HG02852 (cell line): Measurements from ENCODE around the gene LRRC25.
"Not testable (repeated sequence)": the region's sequence is repeated elsewhere in the genome, so short reads cannot be mapped to it uniquely, and the experiment has no call there.

Experiments used
- ATAC-seq: cut with Tn5 transposase; IDR thresholded peaks from one replicate; pipeline ENCODE4 v1.9.1; 2021; ENCODE audit warnings: mild to moderate bottlenecking, moderate library complexity; ENCODE audit not compliant: unreplicated experiment

The LRRC25 gene

GRCh38 chr19:18406749-18407148 lies 9.3 kb upstream of the LRRC25 start:
- ATAC-seq = no peak

GRCh38 chr19:18405754-18406153 lies 8.3 kb upstream of the LRRC25 start:
- not testable (repeated sequence) for ATAC-seq

GRCh38 chr19:18402455-18403248 lies 5.2 kb upstream of the LRRC25 start:
- not testable (repeated sequence) for ATAC-seq

GRCh38 chr19:18401580-18402112 lies 4.2 kb upstream of the LRRC25 start:
- ATAC-seq = no peak

GRCh38 chr19:18399008-18399407 lies 1.6 kb upstream of the LRRC25 start:
- no peak for ATAC-seq

- ATAC-seq = no peak
These were observed 766 bp downstream of the LRRC25 start for GRCh38 chr19:18396471-18397241.

GRCh38 chr19:18393836-18394235 lies 3.6 kb downstream of the LRRC25 start:
- no peak for ATAC-seq

- no peak for ATAC-seq
These were observed 4.5 kb downstream of the LRRC25 start for GRCh38 chr19:18392926-18393325.

GRCh38 chr19:18392417-18392816 lies 5.0 kb downstream of the LRRC25 start:
- no peak for ATAC-seq

GRCh38 chr19:18391509-18392075 lies 5.8 kb downstream of the LRRC25 start:
- no peak for ATAC-seq

GRCh38 chr19:18390065-18390907 lies 7.1 kb downstream of the LRRC25 start:
- ATAC-seq = no peak

- ATAC-seq = no peak
These were observed 7.7 kb downstream of the LRRC25 start for GRCh38 chr19:18389726-18390064.

- no peak for ATAC-seq
These were observed 8.3 kb downstream of the LRRC25 start for GRCh38 chr19:18388960-18389725.

GRCh38 chr19:18388100-18388959 lies 9.1 kb downstream of the LRRC25 start:
- ATAC-seq = peak; percentile 58

- ATAC-seq = no peak
These were observed 10.7 kb downstream of the LRRC25 start for GRCh38 chr19:18386543-18387271.

- ATAC-seq = no peak
These were observed 11.5 kb downstream of the LRRC25 start, which contains the start of gene GDF15 for GRCh38 chr19:18385675-18386542. GDF15 (plus strand) TSS chr19:18386158; CDS start chr19:18386190, 32 bp downstream.

GRCh38 chr19:18385359-18385674 lies 12.1 kb downstream of the LRRC25 start:
- ATAC-seq = no peak
